ENCODE measurements around the gene COX19.

DNA sequence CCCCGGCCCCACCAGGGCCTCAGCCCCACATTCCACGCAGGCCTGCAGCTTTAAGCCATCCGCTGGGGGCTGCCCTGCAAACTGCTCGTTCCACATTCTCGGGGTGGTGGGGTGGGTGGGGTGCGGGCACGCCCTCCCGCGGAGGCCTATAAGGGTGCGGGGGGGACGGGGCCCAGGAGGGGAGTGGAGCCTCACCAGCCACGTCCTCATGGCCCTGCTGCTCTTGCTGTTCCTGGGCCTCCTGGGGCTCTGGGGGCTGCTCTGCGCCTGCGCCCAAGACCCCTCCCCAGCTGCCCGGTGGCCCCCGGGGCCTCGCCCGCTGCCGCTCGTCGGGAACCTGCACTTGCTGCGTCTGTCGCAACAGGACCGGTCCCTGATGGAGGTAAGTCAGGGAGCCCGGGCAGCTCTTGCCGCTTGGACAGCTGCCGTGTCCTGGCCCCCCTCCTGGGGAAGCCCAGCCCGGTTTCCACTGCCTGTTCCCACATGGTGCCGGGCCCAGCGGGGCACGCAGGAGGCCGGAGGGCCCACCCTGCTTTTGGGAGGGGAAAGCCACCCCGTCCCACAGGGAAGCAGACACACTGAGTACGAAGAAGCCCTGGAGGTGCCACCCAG is 7.8 kb upstream of the COX19 start, which contains the start of gene CYP2W1:
- TF ChIP-seq FOXA1 (IDR thresholded peaks at IDR 0.05) (no peak), L3MBTL2 (conservative IDR thresholded peaks at IDR 0.05) (no peak), SP1 (IDR thresholded peaks at IDR 0.05) (no peak), FOXM1 (IDR thresholded peaks at IDR 0.05; ENCODE audit: borderline replicate concordance) (no peak), SUZ12 (IDR thresholded peaks at IDR 0.05) (no peak), BHLHE40 (IDR thresholded peaks at IDR 0.05; ENCODE audit: borderline replicate concordance) (no peak), ARNT (IDR thresholded peaks at IDR 0.05) (no peak), FOXK2 (IDR thresholded peaks at IDR 0.05) (no peak), ZNF384 (IDR thresholded peaks at IDR 0.05) (no peak), ELF4 (IDR thresholded peaks at IDR 0.05) (no peak), HDGF (IDR thresholded peaks at IDR 0.05; ENCODE audit: borderline replicate concordance) (no peak), NFRKB (IDR thresholded peaks at IDR 0.05) (no peak), LEF1 (IDR thresholded peaks at IDR 0.05; ENCODE audit: borderline replicate concordance) (no peak)
- TF ChIP-seq, protein P1, sequence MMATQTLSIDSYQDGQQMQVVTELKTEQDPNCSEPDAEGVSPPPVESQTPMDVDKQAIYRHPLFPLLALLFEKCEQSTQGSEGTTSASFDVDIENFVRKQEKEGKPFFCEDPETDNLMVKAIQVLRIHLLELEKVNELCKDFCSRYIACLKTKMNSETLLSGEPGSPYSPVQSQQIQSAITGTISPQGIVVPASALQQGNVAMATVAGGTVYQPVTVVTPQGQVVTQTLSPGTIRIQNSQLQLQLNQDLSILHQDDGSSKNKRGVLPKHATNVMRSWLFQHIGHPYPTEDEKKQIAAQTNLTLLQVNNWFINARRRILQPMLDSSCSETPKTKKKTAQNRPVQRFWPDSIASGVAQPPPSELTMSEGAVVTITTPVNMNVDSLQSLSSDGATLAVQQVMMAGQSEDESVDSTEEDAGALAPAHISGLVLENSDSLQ (IDR thresholded peaks at IDR 0.05) = no peak

Measured in HEK293T (cell line).